Gastroesophageal sphincter (tissue), 3 donors: ENCODE data around the gene DCBLD1.

Experiments
- CTCF ChIP-seq, 4 experiments: fragments of 200-600 bp in 2 of 4; fragments of 450-650 bp in 2 of 4; sonication (generic) in 1 of 4; IDR thresholded peaks; one replicate each; pipeline ENCODE4 v1.5.1; 2017 to 2019; ENCODE audit warnings: antibody characterized with exemption in 4 of 4, mild to moderate bottlenecking in 2 of 4, moderate library complexity in 2 of 4
- POLR2A ChIP-seq, 2 donors: fragments of 450-650 bp; IDR thresholded peaks; one replicate each; pipeline ENCODE4 v1.6.1; 2017; ENCODE audit warnings: antibody characterized with exemption in 2 of 2, mild to moderate bottlenecking in 2 of 2, moderate library complexity in 1 of 2

GRCh38 chr6:117568831-117569410 is 86.4 kb downstream of the DCBLD1 start:
- no peak for TF ChIP-seq POLR2A (IDR thresholded peaks at IDR 0.05)
- no peak for TF ChIP-seq CTCF (IDR thresholded peaks at IDR 0.05)
